ENCODE data around the gene HLA-DPA1.
"Not testable (repeated sequence)": the region's sequence is repeated elsewhere in the genome, so short reads cannot be mapped to it uniquely, and the experiment has no call there.

The HLA-DPA1 gene

GRCh38 chr6:33088258-33088930, 14.9 kb upstream of the HLA-DPA1 start:
- no peak for DNase-seq

DNA sequence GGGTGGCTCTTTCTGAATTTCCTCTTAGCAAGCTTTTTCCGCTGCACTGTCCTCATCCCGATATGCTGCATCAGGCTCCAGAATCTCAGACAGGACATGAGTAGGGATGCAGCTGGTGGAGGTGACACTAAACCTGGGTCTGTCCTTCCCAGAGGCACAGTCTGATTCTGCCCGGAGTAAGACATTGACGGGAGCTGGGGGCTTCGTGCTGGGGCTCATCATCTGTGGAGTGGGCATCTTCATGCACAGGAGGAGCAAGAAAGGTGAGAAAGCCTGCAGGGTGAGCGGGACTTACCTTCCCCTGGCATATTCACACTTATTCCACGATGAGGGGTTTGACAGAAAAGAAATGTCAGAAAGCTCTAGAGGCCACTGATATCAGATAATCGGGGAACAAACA, 12.2 kb upstream of the HLA-DPA1 start:
- DNase-seq: no peak

GRCh38 chr6:33082702-33083101, 9.3 kb upstream of the HLA-DPA1 start:
- DNase-seq: peak; percentile 36

GRCh38 chr6:33081098-33081824, 7.8 kb upstream of the HLA-DPA1 start:
- DNase-seq: no peak

DNA sequence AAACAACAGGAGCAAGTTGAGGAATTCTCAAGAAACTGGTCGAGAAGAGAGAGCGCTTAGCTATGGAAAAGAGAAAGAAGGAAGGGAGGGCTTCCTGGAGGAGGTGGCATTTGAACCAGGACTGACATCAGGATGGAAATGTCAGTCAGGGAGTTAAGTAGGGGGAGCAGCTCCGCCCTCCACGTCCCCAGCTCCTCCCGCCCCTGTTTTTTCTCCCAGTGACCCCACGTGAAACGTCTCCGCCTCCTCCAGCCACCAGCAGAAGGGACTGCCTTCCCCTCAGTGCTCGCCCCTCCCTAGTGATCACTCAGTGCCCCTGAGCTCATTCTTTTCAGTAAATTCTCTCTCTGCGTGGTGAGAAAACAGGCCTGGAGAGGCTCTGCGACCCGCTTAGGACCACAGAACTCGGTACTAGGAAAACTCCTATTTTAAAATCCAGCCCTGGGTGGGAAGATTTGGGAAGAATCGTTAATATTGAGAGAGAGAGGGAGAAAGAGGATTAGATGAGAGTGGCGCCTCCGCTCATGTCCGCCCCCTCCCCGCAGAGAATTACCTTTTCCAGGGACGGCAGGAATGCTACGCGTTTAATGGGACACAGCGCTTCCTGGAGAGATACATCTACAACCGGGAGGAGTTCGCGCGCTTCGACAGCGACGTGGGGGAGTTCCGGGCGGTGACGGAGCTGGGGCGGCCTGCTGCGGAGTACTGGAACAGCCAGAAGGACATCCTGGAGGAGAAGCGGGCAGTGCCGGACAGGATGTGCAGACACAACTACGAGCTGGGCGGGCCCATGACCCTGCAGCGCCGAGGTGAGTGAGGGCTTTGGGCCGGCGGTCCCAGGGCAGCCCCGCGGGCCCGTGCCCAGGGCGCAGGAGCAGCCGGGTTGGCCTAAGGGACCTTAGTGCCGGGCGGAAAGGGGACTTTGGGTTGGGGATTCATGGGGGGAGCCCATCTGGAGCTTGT, 7.0 kb upstream of the HLA-DPA1 start:
- DNase-seq: no peak

GRCh38 chr6:33079580-33079979, 6.1 kb upstream of the HLA-DPA1 start:
- DNase-seq: no peak

DNA sequence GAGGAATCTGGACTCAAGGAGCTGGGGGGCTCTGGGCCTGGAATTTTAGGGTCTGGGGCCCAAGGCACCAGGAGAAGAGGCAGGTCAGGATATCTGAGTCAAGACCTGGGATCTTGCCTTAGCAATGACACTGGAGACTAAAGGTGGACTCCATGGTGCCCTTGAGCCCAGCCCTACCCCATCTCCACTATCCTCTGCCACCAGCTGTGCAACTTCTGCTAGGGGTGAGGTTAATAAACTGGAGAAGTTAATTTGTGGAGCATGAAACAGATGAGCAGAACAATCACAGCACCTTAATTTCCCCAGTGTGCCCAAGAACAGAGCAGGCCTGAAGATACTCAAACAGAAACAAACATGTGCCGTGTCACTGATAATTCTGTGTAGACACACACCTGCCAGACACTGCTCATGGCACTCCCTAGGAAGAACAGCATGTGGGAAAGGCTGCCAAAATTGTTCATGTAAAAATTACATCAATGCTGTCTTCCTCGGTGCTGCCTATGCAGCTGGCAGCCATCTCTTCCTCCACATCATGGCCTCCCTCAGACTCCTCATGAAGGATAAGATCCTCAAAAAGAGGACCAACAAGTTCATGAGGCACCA, 5.6 kb upstream of the HLA-DPA1 start:
- no peak for DNase-seq

GRCh38 chr6:33078442-33078841, 5.0 kb upstream of the HLA-DPA1 start:
- no peak for DNase-seq

DNA sequence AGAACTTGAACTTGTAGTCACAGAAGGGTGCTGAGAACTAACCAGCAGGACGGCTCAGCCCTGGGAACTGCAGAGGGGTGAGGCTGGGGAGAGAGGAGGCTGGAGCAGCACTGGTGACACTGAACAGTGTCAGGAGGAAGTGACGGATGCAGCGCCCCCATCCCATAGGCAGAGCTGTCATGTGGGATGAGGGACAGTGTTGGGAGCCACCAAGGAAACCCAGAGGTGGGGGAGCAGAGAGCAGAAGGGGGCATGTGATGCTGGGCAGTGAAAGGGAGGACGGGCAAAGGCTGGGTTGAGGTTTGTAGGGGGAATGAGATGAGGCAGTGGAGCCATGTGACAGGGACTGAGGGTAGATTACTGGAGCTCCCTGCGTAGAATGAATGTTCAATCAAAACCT, 4.5 kb upstream of the HLA-DPA1 start:
- no peak for DNase-seq

DNA sequence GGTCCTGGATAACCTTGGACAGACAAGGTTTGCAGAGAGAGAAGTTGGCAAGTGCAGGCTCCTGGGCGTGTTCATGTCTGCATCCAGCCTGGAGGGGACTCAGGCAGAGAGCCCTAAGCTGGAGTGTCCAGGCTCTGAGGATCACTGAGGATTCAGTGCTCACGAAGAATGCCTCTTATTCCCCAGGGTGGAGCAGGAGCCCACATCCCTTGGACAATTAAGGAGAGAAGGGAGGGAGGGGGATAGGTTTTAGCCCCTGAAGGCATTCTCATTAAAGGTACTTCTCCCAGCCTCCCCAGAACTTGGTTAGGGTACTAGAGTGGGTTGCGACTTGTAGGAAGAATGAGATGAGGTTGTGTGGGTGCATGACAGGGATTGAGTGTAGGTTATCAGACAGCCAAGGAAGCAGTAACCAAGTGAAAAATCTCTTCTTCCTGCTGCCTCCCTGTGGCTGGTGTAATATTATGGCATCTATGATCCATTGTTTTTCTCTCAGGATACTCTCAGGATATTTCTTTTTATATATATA, 3.0 kb upstream of the HLA-DPA1 start:
- DNase-seq: no peak

DNA sequence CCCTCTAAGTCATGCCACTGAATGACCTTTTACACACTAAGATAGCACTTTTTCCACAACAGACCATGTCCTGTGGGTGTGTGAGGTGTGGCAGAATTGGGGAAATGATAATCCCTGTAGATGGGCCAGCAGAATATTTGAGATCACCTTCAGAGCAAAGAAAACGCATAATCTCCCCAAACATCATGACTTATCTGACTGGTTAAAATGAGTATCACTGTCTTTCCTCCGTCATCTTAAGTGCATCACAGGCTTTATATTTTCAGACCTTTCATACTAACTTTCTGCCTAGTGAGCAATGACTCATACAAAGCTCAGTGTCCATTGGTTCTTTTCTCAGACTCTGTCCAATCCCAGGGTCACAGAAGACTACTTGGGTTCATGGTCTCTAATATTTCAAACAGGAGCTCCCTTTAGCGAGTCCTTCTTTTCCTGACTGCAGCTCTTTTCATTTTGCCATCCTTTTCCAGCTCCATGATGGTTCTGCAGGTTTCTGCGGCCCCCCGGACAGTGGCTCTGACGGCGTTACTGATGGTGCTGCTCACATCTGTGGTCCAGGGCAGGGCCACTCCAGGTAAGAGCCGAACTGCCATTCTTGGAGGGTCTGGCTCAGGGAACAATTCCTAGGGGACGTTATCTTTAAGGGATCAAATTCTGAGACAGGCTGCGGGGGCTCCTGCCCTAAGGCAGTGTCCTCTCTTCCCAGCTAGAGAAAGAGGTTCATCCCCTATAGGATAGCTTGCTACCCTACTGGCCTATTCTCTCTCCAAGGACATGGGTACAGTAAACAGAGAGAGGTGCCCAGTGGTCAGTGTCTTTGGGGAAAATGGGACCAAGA, 2.3 kb upstream of the HLA-DPA1 start, which contains the start of gene HLA-DPB1:
Gene HLA-DPB1 (plus strand): TSS at position 423 of the 838 bp plus-strand sequence. CDS start 52 bp downstream, at position 475.
- peak; percentile 52 for DNase-seq

GRCh38 chr6:33075208-33075567, 1.7 kb upstream of the HLA-DPA1 start:
- DNase-seq: no peak

DNA sequence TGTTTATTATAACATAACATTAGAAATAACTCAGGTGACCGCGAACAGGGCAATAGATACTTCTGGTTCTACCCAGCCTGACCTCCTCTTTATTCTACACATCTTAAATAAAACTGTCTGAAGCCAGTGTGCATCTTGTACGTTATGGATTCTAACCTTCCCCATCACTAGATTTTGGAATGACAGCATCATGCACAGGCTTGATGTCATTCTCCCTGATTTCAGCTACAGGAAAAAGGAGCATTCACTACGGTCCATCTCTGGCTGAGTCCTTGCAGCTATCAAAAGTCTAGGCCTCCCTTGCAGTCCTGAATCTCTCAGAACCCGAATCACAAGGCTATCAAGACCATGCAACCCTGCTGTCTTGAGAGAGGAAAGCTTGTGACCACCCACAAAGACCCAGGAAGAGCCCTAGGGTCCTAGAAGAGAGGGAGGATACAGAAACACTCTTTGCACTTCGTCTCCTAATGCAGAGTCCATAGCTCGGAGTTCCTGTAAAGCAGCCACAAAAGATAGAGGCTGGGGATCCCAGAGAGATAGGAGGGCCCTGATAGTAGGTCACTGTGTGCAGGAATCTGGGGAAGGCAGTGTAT, 845 bp downstream of the HLA-DPA1 start:
- no peak for DNase-seq

- DNase-seq: no peak
Measured at GRCh38 chr6:33071569-33071968, 1.9 kb downstream of the HLA-DPA1 start.

DNA sequence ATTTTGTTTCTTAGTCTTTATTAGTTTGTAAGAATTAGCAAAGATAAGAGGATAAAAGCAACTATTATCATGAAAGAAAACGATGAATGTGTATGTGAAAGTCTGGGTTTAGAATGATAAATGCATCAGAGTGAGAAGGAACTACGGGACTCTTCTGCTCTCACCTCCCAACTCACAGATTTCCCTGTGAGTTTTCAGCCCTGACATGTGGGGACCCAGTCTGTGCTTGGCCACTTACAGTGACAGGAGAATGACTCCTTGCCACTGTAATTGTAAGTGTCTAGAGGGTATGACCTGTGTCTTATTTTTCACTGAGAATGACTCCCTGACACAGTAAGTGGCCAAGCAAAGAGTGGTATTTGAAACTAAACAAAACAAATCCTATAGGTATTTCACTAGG, 2.5 kb downstream of the HLA-DPA1 start:
- DNase-seq: no peak

DNA sequence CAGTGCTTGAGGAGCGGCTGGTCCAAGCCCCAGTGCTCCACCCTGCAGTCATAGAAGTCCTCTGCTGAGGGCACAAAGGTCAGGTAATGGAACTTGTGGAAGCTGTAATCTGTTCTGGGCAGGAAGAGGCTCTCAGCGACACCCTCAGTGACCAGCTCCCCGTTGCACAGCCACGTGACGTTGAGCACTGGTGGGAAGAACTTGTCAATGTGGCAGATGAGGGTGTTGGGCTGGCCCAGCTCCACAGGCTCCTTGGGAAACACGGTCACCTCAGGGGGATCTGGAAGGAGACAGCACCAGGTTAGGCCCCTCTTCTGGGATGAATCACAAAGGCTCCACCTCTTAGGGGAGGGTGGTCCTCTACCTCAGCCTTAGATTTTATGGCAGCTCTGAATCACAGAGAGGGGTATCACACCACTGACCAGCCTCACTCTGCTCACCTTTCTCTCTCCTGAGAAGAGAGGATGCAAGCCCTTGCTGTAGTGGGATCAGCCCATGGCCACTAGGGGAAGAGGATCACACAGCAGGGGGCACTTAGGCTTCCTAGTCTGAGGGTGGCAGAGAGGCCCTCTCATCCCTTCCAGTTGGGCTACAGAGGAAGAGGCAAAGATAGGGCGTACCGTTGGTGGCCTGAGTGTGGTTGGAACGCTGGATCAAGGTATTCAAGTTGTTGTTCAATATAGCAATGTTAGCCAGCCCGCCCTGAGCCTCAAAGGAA, 4.3 kb downstream of the HLA-DPA1 start:
- DNase-seq: no peak

DNA sequence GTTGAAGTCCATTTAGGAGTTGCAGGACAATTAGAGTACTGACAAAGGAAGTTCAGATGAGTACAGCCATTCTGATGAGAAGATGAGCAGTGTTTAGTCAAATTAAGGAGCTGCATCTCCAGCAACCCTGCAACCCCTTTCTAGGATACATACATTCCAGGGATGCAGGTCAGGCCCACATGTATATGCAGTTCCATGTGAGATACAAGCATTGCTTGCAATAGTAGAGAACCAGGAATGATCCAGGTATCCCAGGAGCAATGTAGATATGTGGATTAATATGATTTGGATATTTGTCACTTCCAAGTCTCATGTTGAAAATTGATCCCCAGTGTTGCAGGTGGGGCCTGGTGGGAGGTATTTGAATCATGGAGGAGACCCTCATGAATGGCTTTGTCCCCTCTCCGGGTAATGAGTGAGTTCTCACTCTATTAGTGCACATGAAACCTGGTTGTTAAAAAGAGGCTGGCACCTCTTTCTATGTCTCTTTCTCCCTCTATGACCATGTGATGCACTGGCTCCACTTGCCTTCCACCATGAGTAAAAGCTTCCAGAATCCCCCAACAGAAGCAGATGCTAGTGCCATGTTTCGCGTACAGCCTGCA, 6.4 kb downstream of the HLA-DPA1 start:
- DNase-seq: no peak

DNA sequence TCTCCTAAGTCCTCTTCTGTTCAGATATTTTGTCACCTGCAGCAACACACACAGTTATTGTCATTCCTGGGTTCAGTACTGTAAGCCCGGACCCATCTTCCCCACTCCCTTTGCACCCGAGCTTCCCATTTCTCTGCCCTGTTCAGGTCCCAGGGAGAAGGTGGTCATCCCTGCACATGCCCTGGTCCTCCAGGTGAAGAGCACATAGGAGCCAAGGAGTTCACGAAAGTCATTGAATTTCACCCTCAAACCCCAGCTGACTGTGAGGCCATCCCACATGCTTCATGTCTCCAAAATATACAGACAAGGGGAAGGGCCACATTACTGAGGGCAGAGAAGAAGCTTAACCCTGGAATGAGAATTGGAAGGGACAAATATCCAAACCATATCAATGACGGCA, 8.1 kb downstream of the HLA-DPA1 start:
- no peak for DNase-seq

DNA sequence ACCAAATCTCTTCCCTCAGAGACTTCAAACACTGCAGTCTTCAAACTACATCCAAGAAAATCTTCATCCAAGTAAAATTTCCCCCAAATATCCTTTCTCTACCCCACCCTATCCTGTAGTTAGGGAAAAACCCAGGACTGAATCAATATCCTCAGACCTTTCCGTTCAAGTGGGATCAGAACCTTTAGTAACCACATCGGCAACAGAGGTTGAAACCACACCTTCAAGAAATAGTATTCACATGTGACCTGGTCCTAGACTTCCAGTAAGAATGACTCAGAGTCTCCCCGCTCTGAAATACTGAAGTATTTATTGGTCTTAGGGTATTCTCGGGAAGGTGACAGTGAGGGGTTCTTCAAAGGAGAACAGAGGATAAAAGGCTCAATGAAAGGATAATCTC, 8.7 kb downstream of the HLA-DPA1 start:
- DNase-seq: no peak

- DNase-seq: not testable (repeated sequence)
Measured at GRCh38 chr6:33063435-33063834, 10.0 kb downstream of the HLA-DPA1 start.

Data from CD4-positive, alpha-beta T cell treated with Interleukin-15 for 1 hour (primary cell).